Renal cortex interstitium (tissue), 11 donors: ENCODE data around the gene RCCD1. TPM values are rescaled to one million over a fixed set of nuclear protein-coding genes. Genes with fewer than 3 reads are reported as not detected.
A peak's percentile ranks its signal among the peaks of the same experiment; 100 is the strongest.

Experiments
- DNase-seq, 11 donors: peaks; one replicate each; pipeline ENCODE4 v3.0.0-alpha.2; 2013; ENCODE audit warnings: low read depth in 9 of 11, low spot score in 4 of 11; ENCODE audit errors: extremely low read depth in 1 of 11
- polyA plus RNA-seq, 3 donors: library from polyadenylated mRNA; unstranded; fragments of 120-200 nt; gene quantifications; one replicate each; pipeline ENCODE4 v1.2.1, GENCODE V29; 2013; ENCODE audit not compliant: insufficient read length in 3 of 3

RCCD1 gene
- polyA plus RNA-seq, 3 donors = 13.8 to 18.9 (median 16.5) TPM

DNA sequence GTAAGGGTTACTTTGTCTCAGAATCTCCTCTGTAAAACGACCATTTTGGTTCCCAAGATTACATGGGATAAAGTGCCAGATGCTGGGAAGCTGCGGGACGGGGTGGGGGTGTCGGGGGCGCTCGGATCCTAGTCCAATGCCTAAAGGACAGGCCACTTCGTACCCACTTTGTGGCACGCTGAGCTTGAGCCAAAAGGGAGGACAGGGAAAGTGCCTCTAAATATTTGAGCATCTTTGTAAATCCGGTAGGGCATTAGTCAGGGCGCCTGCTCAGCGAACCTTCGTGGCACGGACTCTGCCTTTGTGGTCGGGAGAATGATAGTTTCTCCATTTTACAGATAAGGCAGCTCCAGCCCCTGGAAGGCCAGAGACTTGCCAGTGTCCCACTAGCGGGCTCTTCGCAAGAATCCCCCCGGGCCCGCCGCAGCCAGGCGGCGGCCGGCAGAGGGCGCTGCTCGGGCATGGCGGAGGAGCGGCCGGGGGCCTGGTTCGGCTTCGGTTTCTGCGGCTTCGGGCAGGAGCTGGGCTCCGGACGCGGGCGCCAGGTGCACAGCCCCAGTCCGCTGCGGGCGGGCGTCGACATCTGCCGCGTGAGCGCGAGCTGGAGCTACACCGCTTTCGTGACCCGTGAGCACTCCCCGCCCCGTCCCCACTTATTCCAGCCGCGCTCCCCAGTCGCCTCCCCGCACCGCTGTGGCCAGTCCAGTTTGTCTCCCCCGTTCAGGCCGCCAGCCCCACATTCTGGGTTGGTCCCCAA lies 1.8 kb downstream of the RCCD1 start:
- peak in 9 of 11 donors; percentile 48 to 81 (median 73) for DNase-seq

DNA sequence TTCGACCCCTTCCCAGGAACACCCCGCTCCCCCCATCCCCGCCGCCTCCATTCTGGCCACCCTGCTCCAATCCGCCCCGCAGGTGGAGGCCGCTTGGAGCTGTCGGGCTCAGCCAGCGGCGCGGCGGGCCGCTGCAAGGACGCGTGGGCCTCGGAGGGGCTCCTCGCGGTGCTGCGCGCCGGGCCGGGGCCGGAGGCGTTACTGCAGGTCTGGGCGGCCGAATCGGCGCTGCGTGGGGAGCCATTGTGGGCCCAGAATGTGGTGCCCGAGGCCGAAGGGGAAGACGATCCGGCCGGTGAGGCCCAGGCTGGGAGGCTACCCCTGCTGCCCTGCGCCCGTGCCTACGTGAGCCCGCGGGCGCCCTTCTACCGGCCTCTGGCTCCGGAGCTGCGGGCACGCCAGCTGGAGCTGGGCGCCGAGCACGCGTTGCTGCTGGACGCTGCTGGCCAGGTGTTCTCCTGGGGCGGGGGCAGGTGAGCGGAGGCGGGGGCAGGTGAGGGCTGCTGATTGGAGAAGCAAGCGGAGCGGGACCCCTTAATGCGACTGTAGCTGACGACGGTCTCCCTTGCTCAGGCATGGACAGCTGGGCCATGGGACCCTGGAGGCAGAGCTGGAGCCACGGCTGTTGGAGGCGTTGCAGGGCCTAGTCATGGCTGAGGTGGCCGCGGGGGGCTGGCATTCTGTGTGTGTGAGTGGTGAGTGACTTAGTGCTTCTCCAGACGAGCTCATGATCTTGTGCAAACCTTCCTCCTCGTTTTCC lies 2.5 kb downstream of the RCCD1 start:
- DNase-seq = peak in 8 of 11 donors; percentile 9 to 32 (median 24)

DNA sequence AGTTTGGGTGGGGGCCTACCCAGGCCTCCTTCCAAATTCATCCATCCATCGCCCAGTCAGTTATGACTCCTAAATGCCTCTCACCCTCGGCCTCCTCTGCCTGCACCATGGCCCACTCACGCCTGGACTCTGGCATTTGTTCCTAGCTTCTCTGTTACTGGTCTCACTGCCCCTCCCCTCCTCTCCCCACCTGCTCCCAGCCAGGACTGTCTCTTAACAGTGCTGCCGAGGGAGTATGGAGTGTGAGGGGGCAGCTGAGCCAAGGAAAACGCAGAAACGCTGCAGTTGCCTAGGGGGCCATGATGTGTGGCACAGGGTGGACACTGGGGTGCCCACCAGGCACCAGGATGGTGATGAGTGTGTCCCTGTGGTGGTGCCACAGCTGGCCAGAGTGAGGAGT lies 3.1 kb downstream of the RCCD1 start:
- DNase-seq = no peak

DNA sequence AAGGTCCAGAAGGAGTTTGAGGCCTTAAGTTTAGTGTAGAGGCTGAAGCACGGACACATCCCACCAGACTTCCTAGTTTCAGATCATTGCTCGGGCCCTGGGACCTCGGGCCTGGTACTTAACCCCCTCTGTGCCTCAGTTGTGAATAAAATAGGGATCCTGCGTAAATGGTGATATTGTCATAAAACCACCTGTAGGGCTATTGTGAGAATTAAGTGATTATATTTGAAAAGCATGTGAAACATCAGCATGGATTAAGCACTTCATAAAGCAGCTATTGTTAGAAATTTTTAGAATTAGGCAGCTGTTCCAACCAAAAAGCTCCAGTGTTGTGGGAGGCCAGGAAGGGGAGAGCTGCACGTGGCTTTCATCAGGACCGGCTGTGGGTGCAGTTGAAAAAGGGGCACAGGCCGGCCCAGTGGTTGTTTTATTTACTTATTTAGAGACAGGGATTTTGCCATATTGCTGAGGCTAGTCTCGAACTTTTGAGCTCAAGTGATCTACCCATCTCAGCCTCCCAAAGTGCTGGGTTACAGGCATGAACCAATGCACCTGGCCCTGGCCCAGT lies 4.4 kb downstream of the RCCD1 start:
- DNase-seq = no peak

DNA sequence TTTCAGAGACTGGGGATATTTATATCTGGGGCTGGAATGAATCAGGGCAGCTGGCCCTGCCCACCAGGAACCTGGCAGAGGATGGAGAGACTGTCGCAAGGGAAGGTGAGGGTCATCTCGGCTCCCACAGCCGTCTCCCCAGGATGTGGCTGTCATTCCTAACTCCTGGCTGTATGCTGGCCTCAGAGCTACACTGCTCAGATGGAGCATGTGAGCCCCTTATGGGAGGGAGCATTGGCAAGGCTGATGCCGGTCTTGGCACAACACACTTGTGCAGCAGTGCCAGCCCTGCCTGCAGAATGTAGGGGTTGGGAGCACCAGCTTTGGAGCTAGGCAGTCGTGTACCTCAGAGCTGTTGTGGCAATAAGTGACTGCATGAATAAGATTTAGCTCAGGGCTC lies 5.2 kb downstream of the RCCD1 start:
- DNase-seq = no peak

DNA sequence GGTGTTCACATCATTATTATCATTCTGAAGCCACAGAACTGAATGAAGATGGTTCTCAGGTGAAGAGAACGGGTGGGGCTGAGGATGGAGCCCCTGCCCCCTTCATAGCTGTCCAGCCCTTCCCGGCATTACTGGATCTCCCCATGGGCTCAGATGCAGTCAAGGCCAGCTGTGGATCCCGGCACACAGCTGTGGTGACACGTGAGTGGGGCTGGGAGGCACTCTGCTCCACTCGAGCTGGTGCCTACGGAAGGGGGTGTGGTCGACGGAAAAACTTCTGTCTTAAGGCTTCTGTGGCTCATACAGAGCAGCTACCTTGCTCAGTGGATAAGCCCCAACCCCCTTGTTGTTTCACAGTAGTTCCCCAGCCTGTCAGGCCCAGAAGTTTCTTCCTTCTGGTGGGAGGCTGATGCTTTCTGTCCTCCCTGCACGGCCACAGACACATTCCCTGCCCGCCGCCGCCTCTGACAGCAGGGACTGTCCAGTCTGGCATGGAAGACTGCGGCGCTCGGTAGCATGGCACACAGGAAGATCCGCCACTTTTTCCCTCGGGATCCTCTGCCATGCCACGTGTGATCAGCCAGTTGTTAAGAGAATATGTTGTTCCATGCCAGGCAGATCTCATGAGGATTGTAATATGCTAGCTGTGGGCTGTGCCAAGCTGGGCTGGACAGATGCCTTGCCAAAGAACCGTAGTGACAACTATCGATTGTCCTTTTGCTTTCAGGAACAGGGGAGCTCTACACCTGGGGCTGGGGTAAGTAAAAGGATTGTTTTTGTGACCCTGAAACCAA lies 5.8 kb downstream of the RCCD1 start:
- DNase-seq = no peak

DNA sequence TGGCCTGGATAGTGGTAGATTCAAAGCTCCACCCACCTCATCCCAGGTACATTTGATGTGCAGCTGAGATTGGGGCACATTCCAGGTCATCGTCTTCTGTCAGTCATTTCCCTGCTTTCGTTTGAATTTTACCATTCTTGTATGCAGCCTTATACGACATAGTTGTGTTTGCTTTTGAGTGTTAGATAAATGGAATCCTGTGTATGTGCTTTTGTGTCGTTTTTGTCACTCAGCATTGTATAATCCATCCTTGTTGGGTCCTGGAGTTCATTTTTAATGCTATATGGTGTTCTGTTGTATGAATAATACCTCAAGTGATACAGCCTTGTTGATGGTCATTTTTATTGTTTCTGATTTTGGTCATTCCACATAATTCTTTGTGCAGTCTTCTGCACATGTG lies 7.3 kb downstream of the RCCD1 start:
- no peak for DNase-seq

DNA sequence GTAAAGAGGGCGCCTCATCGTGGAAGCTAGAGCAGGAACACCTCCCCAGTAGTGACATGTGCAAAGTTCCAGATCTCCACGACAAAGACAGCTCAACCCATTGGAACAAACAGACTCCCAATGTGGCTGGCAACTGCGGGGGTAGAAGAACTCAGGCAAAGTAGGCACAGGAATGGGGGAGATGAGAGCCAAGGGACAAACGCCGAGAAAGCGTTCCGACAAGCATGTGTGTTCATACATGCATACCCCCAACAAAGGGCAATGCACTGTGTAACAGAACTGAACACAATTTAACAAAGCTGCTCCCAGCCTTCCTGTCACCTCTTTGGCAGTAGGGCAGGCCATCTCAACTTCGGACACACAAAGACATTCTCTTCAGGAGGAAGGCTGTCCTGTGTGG lies 11.6 kb downstream of the RCCD1 start:
- no peak for DNase-seq

DNA sequence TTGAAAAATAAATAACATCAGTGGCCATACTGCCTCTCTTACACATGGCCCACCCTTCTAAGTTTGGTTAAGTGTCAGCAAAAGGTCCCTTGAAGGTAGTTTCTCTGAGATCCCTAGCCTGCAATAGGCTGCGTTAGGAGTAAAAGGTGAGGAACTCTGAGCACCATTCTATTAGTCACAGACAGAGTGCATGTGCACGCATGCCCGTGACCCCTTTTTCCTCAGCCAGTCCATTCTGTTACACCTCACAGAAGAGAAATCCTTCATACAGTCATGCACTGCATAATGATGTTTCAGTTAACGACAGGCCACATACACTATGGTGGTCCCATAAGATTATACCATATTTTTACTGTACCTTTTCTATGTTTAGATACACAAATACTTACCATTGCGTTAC lies 12.5 kb downstream of the RCCD1 start:
- DNase-seq = no peak

DNA sequence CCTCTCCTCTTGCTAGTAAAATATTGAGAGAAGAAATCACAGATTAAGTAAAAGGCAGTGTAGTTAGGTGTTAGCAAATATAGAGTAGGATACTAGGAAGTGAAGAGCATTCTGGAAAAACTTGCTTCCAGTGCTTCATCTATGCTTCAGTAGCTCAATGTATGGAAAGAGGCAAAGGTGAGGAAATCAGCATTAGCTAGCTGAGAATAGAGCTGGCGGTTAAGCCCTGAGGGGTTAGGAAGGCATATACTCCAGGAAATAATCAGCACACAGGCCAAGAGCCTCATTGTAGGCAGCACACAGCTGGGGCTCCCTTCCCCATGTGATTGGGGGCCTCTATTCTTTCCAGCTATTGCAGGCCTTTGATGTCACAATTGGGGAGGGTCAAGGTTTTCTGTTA lies 13.8 kb downstream of the RCCD1 start:
- DNase-seq = no peak

DNA sequence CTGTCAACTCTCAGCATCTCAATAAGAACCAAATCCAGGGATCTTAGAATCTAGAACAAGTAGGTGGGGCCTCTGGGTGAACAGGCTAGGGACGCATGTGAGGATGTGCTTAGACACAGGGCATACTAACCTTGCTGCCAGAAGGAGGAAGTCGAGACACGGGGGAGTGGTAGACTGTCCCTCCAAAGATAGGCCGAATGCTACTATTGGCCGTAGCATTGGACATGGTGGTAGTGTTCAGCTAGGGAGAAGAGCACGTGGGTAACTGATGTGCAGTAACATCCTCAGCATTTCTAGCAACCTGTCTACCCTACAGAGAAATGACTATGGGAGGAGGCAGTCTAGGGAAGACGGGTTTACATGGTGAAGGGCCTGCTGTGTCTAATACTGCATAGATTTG lies 15.6 kb downstream of the RCCD1 start:
- no peak for DNase-seq

DNA sequence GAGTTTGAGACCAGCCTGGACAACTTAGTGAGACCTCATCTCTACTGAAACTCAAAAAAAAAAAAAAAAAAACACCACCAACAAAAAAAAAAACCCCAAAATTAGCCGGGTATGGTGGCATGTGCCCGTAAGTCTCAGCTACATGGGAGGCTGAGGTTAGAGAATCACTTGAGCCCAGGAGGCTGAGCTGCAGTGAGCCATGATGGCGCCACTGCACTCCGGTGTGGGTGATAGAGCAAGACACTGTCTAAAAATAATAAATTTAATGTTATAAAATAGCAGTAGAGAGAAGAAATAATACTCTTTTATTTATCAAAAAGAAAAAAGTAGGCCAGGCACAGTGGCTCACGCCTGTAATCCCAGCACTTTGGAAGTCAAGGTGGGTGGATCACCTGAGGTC lies 17.4 kb downstream of the RCCD1 start:
- no peak for DNase-seq

DNA sequence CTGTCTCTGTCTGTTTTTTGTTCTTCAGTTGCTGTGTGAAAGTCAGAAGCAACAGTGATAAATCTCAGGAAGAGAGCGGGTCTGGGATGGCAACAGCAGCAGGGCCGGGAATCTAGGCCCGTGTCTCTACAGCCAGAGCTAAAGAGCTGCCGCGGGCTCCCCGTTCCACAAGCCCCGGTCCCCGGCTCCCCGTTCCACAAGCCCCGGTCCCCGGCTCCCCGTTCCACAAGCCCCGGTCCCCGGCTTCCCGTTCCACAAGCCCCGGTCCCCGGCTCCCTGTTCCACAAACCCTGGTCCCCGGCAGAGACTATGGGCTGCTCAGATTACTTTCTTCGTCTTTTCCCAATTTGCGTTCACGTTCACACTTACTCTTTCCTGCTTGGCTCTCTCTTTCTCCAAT lies 19.5 kb downstream of the RCCD1 start:
- no peak for DNase-seq

DNA sequence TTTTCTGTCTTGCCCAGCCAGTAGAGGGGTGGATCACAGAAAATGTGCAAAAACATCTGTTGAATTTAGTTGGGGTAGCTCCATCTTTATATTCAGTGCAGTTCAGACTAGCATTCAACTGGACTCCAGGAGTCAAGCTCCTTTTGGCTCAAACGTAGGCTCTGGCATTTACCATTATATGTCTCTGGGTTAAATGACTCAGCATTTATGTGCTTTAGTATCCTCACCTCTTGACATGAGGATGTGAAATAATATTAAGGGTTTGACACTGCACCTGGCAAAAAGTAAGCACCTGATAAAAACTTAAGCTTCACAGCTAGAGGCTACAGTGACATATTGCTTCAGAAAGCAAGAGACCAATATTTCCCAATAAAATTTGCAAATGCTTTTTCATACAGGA lies 24.9 kb downstream of the RCCD1 start:
- DNase-seq = no peak

DNA sequence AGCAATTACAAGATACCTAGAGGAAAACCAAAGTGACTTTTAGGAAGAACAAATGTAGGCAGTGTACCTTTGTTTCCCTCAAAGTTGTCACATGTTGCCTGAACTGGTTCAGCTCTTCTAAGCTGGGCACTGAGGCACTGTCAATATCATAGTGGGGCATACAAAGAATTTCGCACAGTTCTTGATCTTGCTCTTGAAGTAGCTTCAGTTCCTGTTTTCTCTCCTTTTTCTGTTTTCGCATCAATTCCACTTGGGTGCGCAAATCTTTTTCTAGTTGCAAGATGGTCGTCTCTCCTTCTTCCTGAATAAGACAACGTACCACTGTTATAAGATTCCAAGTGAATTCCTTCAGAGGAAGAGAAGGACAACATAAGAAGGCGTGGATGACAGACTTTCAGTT lies 27.0 kb downstream of the RCCD1 start:
- DNase-seq = no peak

DNA sequence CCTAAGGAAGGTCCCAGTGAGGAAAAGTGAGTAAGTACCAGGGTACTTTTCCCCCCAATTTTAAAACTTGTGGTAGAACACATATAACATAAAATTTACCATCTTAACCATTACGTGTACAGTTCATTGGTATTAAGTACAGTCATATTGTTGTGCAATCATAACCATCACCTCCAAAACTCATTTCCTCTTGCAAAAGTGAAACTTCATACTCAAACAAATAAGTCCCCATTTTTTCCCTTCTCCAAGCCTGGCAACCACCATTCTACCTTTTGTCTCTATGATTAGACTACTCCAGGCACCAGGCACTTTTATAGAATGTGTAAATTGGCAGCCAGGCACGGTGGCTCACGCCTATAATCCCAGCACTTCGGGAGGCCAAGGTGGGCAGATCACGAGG lies 27.5 kb downstream of the RCCD1 start:
- no peak for DNase-seq

DNA sequence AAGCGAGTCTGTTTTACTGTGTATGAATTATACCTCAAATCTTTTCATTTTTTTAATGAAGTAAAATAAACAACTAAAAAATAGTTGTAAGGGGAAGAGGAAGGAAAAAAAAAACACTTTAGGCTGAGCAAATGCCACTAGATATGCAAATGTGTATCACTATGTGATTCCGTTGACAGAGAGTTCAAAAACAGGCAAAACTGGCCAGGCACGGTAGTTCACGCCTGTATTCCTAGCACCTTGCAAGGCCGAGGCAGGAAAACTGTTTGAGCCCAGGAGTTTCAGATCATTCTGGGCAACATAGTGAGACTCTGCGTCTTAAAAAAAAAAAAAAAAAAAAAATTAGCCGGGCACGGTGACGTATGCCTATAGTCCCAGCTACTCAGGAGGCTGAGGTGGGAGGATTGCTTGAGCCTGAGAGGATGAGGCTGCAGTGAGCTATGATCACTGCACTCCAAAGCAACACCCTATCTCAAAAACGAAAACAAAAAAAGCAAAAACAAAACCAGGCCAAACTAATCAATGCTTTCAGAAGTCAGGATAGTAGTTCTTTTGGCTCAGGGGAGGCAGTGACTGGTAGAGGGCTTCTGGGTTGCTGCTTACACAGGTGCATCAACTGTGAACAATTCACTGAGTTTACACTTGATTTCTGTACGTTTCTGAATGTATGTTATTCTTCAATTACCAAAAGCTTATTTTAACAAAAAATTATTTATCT lies 32.3 kb downstream of the RCCD1 start:
- no peak for DNase-seq

DNA sequence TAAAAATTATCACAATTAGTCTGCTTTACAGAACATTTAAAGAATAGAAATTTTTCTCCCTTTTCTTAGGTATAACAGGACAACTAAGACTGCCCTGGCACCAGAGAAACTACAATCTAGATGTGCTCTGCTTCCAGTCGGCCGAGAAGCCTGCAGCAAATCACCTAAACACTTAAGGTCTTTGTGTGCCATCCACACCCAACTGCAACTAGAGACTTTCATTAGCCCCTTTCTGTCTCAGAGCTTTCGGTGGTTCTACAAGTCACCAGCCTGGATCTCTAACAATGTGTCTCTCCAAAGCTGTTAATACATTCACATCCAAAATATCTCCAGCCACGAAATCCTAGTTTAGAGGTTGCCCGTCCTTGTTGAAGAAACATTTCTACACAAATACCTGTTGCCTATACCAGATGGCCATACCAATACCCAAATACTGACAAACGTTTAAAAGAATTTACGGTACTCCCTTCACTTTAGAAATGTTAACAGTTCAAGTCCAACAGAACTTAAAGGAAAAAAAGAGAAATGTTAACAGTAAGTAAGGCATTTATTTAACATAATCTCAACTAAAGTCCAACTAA lies 33.0 kb downstream of the RCCD1 start:
- no peak for DNase-seq

DNA sequence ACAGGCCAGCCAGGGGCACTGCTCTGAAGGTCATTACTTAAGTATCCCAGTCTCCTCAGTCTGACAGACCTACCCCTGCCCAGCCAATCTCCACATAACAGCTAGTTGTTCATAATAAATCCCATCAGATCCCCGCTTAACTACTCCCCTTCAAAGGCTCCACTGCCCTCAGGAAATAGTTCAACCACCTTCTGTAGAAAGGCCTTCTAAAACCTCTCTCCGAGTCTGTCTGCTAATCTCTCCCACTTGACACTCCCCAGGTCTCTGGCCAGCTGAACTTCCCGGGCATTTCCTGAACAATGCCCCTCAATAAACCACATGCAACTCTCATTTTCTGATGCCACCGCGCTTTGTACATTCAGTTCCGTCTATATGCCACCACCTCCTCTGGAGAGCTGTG lies 33.6 kb downstream of the RCCD1 start:
- DNase-seq = no peak
